Muscle of leg (tissue), 11 donors: ENCODE results near the gene MAML2. TPM values are rescaled to one million over a fixed set of nuclear protein-coding genes. Genes with fewer than 3 reads are reported as not detected.
A peak's percentile ranks its signal among the peaks of the same experiment; 100 is the strongest.

Source experiments
- DNase-seq: peaks from one replicate; pipeline ENCODE4 v3.0.0; 2013
- H3K27ac ChIP-seq: one replicate; pipeline ENCODE4 v1.5.1; 2013; ENCODE audit warnings: mild to moderate bottlenecking, low read length, control low read depth
- H3K27me3 ChIP-seq: one replicate; pipeline ENCODE4 v1.6.1; 2013; ENCODE audit warnings: low read length; ENCODE audit not compliant: control insufficient read depth, insufficient read depth
- H3K36me3 ChIP-seq: one replicate; pipeline ENCODE4 v1.6.1; 2013; ENCODE audit warnings: low read length; ENCODE audit not compliant: control insufficient read depth, insufficient read depth
- H3K4me1 ChIP-seq: one replicate; pipeline ENCODE4 v1.6.1; 2013; ENCODE audit warnings: low read length; ENCODE audit not compliant: control insufficient read depth, insufficient read depth
- H3K4me3 ChIP-seq: one replicate; pipeline ENCODE4 v1.5.1; 2013; ENCODE audit warnings: low read length, control low read depth
- H3K9me3 ChIP-seq: replicated peaks from 2 replicates; pipeline ENCODE4 v1.6.1; 2013; ENCODE audit warnings: low read depth, low read length; ENCODE audit not compliant: control insufficient read depth
- WGBS: methylation state at CpG from one replicate; pipeline ENCODE4 v1.1.5; 2013; ENCODE audit warnings: missing lambda C conversion rate; ENCODE audit not compliant: insufficient coverage; 5-methylcytosine and 5-hydroxymethylcytosine counted together
- polyA plus RNA-seq, 8 donors: library from polyadenylated mRNA; unstranded; fragments of 120-200 nt; gene quantifications; one replicate each; pipeline versions ENCODE4 v1.2.1 to v1.2.3, GENCODE V29; 2013; ENCODE audit warnings: inconsistent platforms in 1 of 8, low replicate concordance in 1 of 8; ENCODE audit not compliant: insufficient read length in 8 of 8, insufficient read depth in 1 of 8
- total RNA-seq: library from RNA; stranded (reverse); fragments of 120-200 nt; gene quantifications from one replicate; pipeline ENCODE4 v1.2.4, GENCODE V29; 2013

MAML2 gene
- total and polyA plus RNA-seq, 9 donors, result 4.0 to 7.8 (median 5.7) TPM

GRCh38 chr11:96242971-96243647 lies 99.9 kb downstream of the MAML2 start:
- Histone ChIP-seq H3K4me1 (peaks cover 8% of the 10 kb centered on the region), H3K36me3 (no peaks in the 10 kb centered on the region), H3K27ac (peak overlapping the region; percentile 95), H3K4me3 (peak overlapping the region; percentile 52), H3K9me3 (no peaks in the 10 kb centered on the region), H3K27me3 (no peaks in the 10 kb centered on the region)
- DNase-seq, result peak; percentile 99
- 0% methylated on average over 15 of the region's 19 CpGs for WGBS

GRCh38 chr11:96242191-96242847 lies 100.7 kb downstream of the MAML2 start:
- WGBS, result 60% methylated on average over 1 of the region's 2 CpGs
- peaks cover 8% of the 10 kb centered on the region for H3K4me1 ChIP-seq
- H3K4me3 ChIP-seq, result no peak overlapping the region
- H3K27ac ChIP-seq, result peak overlapping the region; percentile 95
- H3K9me3 ChIP-seq, result no peaks in the 10 kb centered on the region
- H3K27me3 ChIP-seq, result no peaks in the 10 kb centered on the region
- H3K36me3 ChIP-seq, result no peaks in the 10 kb centered on the region
- no peak for DNase-seq

GRCh38 chr11:96241331-96241841 lies 101.6 kb downstream of the MAML2 start:
- 40% methylated on average over 2 of the region's 5 CpGs for WGBS
- Histone ChIP-seq H3K4me1 (peaks cover 8% of the 10 kb centered on the region), H3K9me3 (no peaks in the 10 kb centered on the region), H3K4me3 (no peak overlapping the region), H3K27me3 (no peaks in the 10 kb centered on the region), H3K36me3 (no peaks in the 10 kb centered on the region), H3K27ac (no peak overlapping the region)
- DNase-seq, result no peak

GRCh38 chr11:96238563-96239135 lies 104.3 kb downstream of the MAML2 start:
- Histone ChIP-seq H3K27me3 (no peaks in the 10 kb centered on the region), H3K4me3 (no peak overlapping the region), H3K27ac (no peak overlapping the region), H3K4me1 (peaks cover 6% of the 10 kb centered on the region), H3K36me3 (no peaks in the 10 kb centered on the region), H3K9me3 (no peaks in the 10 kb centered on the region)
- no peak for DNase-seq
- WGBS, result no CpG with 5 or more reads among the region's 2 CpGs

GRCh38 chr11:96237766-96238266 lies 105.2 kb downstream of the MAML2 start:
- WGBS, result no CpG with 5 or more reads among the region's 1 CpG
- Histone ChIP-seq H3K4me3 (no peak overlapping the region), H3K27ac (no peak overlapping the region), H3K4me1 (peaks cover 5% of the 10 kb centered on the region), H3K27me3 (no peaks in the 10 kb centered on the region), H3K36me3 (no peaks in the 10 kb centered on the region), H3K9me3 (no peaks in the 10 kb centered on the region)
- no peak for DNase-seq

GRCh38 chr11:96235751-96236150 lies 107.2 kb downstream of the MAML2 start:
- 96% methylated on average over 2 of the region's 4 CpGs for WGBS
- H3K4me1 ChIP-seq, result no peaks in the 10 kb centered on the region
- no peak overlapping the region for H3K4me3 ChIP-seq
- no peak for DNase-seq
- no peaks in the 10 kb centered on the region for H3K36me3 ChIP-seq
- H3K27me3 ChIP-seq, result no peaks in the 10 kb centered on the region
- no peak overlapping the region for H3K27ac ChIP-seq
- no peaks in the 10 kb centered on the region for H3K9me3 ChIP-seq

GRCh38 chr11:96234866-96235441 lies 108.0 kb downstream of the MAML2 start:
- DNase-seq, result no peak
- no peaks in the 10 kb centered on the region for H3K36me3 ChIP-seq
- H3K4me3 ChIP-seq, result no peak overlapping the region
- no peaks in the 10 kb centered on the region for H3K4me1 ChIP-seq
- no peak overlapping the region for H3K27ac ChIP-seq
- WGBS, result no CpG with 5 or more reads among the region's 1 CpG
- no peaks in the 10 kb centered on the region for H3K9me3 ChIP-seq
- H3K27me3 ChIP-seq, result no peaks in the 10 kb centered on the region

GRCh38 chr11:96232132-96232531 lies 110.9 kb downstream of the MAML2 start:
- 20% methylated on average over 2 of the region's 6 CpGs for whole genome bisulfite sequencing
- Histone ChIP-seq H3K4me3 (no peak overlapping the region), H3K9me3 (no peaks in the 10 kb centered on the region), H3K27ac (no peak overlapping the region), H3K4me1 (peaks cover 7% of the 10 kb centered on the region), H3K36me3 (no peaks in the 10 kb centered on the region), H3K27me3 (no peaks in the 10 kb centered on the region)
- no peak for DNase-seq

GRCh38 chr11:96230686-96231085 lies 112.3 kb downstream of the MAML2 start:
- no peaks in the 10 kb centered on the region for H3K27me3 ChIP-seq
- H3K9me3 ChIP-seq, result no peaks in the 10 kb centered on the region
- no CpG with 5 or more reads among the region's 5 CpGs for WGBS
- H3K4me1 ChIP-seq, result peaks cover 7% of the 10 kb centered on the region
- H3K36me3 ChIP-seq, result no peaks in the 10 kb centered on the region
- no peak overlapping the region for H3K27ac ChIP-seq
- DNase-seq, result peak; percentile 74
- H3K4me3 ChIP-seq, result no peak overlapping the region
